Measurements from ENCODE around the gene WAC. TPM values are rescaled to one million over a fixed set of nuclear protein-coding genes. Genes with fewer than 3 reads are reported as not detected.

Gene WAC
- total and polyA plus RNA-seq, 9 of the 15 experiments (the other 6 are each of a cell fraction or from before 2014, with no cell fraction given) = 24.8 to 123 (median 78.2) TPM

DNA sequence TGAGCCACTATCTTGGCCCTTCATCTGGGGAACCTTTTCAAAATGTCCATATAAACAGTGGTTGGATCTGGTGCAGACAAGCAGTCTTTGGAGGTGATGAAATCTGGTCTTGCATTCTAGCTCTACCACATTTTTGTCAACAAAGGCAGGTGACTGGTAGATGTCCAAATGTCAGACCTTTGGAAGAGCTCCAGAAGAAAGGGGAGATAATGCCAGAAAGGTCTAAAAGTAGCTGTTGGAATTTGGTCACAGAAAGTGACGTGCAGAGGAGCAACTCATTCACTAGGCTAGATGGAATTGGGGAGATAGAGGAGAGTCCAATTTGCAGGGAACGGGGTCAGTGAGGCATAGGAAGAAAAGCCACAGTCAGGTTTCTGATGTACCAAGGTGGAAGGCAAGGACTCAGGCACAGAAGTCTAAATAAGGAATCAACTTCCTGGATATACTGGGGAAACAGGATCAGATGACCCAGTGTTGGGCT, 36.4 kb upstream of the WAC start (continued):
- no peak for TF ChIP-seq CSDE1 (IDR thresholded peaks at IDR 0.05)
- TF ChIP-seq, protein P1, sequence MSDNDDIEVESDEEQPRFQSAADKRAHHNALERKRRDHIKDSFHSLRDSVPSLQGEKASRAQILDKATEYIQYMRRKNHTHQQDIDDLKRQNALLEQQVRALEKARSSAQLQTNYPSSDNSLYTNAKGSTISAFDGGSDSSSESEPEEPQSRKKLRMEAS (CRISPR knock-in tag; IDR thresholded peaks at IDR 0.05) = no peak
- no peak for TF ChIP-seq ZNF354B (CRISPR knock-in tag; IDR thresholded peaks at IDR 0.05)
- TF ChIP-seq RBM15 (IDR thresholded peaks at IDR 0.05; ENCODE audit: insufficient read depth, low read length) = no peak
- no peak for TF ChIP-seq PTTG1 (tag; IDR thresholded peaks at IDR 0.05; ENCODE audit: low read depth)
- TF ChIP-seq SRF (CRISPR knock-in tag; IDR thresholded peaks at IDR 0.05) = peak in 1 of 2 experiments; percentile 88; a peak in 2 of 4 replicates
- TF ChIP-seq POLR3G (IDR thresholded peaks at IDR 0.05; ENCODE audit: extremely low read depth, insufficient read length, insufficient replicate concordance) = no peak
- no peak for TF ChIP-seq PRPF4 (IDR thresholded peaks at IDR 0.05; ENCODE audit: insufficient read depth, low read depth, low read length, poor library complexity, severe bottlenecking)
- TF ChIP-seq SMC3 (conservative IDR thresholded peaks at IDR 0.05; ENCODE audit: insufficient read depth, low read depth, low read length) = no peak
- TF ChIP-seq GTF2A2 (tag; IDR thresholded peaks at IDR 0.05) = no peak
- no peak for TF ChIP-seq L3MBTL2 (IDR thresholded peaks at IDR 0.05)
- TF ChIP-seq POLR3A (IDR thresholded peaks at IDR 0.05; ENCODE audit: borderline replicate concordance, extremely low read depth, insufficient read depth, insufficient read length) = no peak
- no peak for TF ChIP-seq NFXL1 (CRISPR knock-in tag; IDR thresholded peaks at IDR 0.05)
- TF ChIP-seq, protein P2, sequence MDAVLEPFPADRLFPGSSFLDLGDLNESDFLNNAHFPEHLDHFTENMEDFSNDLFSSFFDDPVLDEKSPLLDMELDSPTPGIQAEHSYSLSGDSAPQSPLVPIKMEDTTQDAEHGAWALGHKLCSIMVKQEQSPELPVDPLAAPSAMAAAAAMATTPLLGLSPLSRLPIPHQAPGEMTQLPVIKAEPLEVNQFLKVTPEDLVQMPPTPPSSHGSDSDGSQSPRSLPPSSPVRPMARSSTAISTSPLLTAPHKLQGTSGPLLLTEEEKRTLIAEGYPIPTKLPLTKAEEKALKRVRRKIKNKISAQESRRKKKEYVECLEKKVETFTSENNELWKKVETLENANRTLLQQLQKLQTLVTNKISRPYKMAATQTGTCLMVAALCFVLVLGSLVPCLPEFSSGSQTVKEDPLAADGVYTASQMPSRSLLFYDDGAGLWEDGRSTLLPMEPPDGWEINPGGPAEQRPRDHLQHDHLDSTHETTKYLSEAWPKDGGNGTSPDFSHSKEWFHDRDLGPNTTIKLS (IDR thresholded peaks at IDR 0.05; ENCODE audit: borderline replicate concordance, low read depth) = no peak
- TF ChIP-seq NONO (IDR thresholded peaks at IDR 0.05; ENCODE audit: low read depth in 2 of 2, low read length in 1 of 2) = no peak
- TF ChIP-seq, protein P3, sequence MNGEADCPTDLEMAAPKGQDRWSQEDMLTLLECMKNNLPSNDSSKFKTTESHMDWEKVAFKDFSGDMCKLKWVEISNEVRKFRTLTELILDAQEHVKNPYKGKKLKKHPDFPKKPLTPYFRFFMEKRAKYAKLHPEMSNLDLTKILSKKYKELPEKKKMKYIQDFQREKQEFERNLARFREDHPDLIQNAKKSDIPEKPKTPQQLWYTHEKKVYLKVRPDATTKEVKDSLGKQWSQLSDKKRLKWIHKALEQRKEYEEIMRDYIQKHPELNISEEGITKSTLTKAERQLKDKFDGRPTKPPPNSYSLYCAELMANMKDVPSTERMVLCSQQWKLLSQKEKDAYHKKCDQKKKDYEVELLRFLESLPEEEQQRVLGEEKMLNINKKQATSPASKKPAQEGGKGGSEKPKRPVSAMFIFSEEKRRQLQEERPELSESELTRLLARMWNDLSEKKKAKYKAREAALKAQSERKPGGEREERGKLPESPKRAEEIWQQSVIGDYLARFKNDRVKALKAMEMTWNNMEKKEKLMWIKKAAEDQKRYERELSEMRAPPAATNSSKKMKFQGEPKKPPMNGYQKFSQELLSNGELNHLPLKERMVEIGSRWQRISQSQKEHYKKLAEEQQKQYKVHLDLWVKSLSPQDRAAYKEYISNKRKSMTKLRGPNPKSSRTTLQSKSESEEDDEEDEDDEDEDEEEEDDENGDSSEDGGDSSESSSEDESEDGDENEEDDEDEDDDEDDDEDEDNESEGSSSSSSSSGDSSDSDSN (IDR thresholded peaks at IDR 0.05; ENCODE audit: borderline replicate concordance in 1 of 2, low read depth in 2 of 2, low read length in 2 of 2) = no peak
- TF ChIP-seq, protein P4, sequence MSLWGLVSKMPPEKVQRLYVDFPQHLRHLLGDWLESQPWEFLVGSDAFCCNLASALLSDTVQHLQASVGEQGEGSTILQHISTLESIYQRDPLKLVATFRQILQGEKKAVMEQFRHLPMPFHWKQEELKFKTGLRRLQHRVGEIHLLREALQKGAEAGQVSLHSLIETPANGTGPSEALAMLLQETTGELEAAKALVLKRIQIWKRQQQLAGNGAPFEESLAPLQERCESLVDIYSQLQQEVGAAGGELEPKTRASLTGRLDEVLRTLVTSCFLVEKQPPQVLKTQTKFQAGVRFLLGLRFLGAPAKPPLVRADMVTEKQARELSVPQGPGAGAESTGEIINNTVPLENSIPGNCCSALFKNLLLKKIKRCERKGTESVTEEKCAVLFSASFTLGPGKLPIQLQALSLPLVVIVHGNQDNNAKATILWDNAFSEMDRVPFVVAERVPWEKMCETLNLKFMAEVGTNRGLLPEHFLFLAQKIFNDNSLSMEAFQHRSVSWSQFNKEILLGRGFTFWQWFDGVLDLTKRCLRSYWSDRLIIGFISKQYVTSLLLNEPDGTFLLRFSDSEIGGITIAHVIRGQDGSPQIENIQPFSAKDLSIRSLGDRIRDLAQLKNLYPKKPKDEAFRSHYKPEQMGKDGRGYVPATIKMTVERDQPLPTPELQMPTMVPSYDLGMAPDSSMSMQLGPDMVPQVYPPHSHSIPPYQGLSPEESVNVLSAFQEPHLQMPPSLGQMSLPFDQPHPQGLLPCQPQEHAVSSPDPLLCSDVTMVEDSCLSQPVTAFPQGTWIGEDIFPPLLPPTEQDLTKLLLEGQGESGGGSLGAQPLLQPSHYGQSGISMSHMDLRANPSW (CRISPR knock-in tag; IDR thresholded peaks at IDR 0.05) = no peak
- no peak for TF ChIP-seq TAF15 (IDR thresholded peaks at IDR 0.05; ENCODE audit: low read depth, low read length)
- TF ChIP-seq, protein P5, sequence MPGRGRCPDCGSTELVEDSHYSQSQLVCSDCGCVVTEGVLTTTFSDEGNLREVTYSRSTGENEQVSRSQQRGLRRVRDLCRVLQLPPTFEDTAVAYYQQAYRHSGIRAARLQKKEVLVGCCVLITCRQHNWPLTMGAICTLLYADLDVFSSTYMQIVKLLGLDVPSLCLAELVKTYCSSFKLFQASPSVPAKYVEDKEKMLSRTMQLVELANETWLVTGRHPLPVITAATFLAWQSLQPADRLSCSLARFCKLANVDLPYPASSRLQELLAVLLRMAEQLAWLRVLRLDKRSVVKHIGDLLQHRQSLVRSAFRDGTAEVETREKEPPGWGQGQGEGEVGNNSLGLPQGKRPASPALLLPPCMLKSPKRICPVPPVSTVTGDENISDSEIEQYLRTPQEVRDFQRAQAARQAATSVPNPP (IDR thresholded peaks at IDR 0.05; ENCODE audit: borderline replicate concordance, insufficient read depth, insufficient read length) = no peak
- TF ChIP-seq HDAC3 (IDR thresholded peaks at IDR 0.05; ENCODE audit: borderline replicate concordance, partially characterized antibody) = no peak

Data from K562 (cell line).